Measurements from ENCODE around the gene MESD.
A peak's percentile ranks its signal among the peaks of the same experiment; 100 is the strongest.

The MESD gene

DNA sequence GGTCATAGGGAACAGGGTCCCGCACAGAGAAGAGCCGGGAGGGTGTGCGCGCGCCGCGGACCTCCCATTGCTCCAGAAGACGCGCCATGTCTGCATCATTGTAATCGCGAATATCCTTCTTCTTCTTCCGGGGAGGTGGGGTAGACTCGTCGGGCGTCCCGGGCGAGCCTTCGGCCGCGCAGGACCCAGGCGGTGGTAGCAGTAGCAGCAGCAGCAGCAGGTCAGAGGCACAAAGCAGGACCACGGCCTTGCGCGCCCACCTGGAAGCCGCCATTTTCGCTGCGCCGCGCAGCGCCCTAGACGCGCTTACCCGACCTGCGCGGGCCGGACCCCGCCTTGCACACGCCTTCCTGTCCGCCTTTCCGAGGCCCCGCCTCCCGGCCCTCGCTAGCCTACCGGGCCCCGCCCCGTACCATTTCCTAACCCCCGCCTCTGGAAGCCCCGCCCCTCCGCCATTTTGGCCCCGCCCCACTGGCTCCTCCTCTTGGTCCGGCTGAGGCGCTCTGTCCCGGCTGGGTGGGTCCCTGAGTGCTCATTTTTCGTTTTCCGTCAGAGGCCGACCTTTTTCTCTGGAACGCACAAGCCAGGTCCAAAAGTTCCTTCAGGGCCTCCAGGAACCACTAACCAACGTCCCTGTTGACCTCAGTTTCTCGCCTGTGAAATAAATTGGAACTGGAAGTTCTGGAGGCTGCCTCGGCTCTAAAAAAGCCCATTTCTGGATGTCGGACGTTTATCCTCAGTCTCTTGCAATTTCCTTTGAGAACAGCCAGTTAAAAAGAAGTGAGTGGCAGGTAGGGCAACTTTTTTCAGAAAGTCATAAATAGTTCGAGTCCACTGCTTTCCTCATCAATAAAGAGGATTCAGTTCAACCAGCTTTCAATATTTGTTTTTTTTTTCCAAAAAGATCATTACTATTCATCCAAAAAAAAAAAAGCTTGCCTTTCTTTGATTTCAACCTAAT lies at the start of gene MESD:
TSS of gene MESD (minus strand) at position 302 of the 961 bp plus-strand sequence. CDS start at position 274, 28 bp downstream.
- DNase-seq (ENCODE audit: low read depth): peak; percentile 95

- DNase-seq (ENCODE audit: low read depth): peak; percentile 13
These were observed 49.5 kb upstream of the MESD start for GRCh38 chr15:81038975-81039607.

DNA sequence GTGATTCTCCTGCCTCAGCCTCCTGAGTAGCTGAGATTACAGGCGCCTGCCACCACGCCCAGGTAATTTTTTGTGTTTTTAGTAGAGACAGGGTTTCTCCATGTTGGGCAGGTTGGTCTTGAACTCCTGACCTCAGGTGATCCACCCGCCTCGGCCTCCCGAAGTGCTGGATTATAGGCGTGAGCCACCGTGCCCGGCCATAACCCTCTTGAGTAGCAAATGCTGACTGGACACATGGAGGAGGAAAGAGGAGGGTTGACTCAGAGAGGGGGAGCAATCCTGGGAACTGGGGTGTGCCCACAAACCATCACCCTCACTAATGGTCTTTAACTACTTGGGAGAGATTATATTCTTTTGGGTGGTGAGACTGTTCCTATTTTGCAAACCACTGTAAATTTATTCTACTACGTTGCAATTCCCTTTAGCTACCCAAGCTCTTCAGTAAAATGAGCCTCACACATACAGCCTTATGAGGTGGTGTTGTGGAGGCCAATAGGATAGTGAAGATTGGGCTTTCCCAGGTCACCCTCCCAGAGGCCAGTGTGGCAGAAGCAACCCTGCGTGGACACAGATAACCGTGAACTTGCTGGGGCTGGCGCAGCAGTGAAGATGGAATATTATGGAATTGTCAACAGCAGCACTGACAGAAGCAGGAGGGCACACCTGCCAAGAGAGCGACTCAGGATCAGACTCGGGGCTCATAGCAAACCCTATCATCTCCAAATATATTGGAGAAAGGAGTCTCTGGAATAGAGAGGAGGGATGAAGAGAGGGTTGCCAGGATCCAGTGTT lies 48.5 kb upstream of the MESD start:
- DNase-seq (ENCODE audit: low read depth): no peak

GRCh38 chr15:81033508-81033907 lies 43.9 kb upstream of the MESD start:
- no peak for DNase-seq (ENCODE audit: low read depth)

DNA sequence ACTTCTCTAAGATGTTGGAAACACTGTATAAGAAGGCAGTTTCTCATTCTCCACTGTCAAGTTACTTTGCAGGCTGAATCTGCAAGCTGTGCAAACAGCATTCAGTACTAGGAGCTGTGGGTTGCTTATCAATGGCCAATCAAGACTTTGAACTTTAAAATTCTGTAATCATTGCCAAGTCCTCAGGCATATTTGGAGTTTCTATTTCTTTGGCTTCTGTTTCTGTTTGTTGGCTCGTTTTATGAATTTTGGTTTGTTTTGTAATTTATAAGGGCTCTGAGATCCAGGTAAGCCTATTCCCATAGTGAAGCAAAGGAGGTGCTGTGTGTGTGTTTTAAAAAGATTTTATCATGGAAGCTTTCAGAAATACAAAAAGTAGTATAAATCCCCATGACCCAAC lies 43.2 kb upstream of the MESD start:
- no peak for DNase-seq (ENCODE audit: low read depth)

DNA sequence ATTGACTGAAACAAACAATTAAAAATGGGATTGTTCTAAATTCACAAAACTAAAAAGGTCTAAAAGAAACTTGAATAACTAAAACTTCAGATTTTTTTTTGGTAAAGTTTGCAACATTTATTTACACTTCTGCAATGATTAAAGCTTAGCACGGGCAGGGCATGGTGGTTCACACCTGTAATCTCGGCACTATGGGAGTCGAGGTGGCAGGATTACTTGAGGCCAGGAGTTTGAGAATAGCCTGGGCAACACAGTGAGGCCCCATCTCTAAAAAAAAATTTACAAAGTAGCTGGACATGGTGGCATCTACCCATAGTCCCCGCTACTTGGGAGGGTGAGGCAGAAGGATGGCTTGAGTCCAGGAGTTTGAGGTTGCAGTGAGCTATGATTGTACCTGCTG lies 42.7 kb upstream of the MESD start:
- no peak for DNase-seq (ENCODE audit: low read depth)

GRCh38 chr15:81031203-81031602 lies 41.6 kb upstream of the MESD start:
- no peak for DNase-seq (ENCODE audit: low read depth)

DNA sequence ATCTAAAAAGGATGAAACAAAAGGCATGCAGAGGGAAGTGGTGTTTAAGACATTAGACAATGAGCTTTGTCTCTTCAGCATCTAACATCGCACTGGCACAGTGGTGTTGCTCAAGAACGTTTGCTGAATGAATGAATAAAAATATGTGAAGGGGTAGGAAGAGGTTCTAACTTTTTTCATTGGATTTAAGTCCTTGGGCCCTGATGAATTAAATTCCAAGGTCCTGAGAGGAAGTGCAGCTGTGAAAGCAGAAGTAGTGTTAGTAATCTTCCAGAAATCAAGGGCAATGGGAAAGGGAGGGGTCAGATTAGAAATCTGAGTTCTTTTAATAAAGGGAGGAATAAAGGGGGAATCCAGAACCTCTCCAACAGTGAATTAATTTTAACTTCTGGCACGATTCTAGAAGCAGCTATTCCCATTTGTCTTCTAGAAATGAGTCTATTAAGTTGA lies 40.7 kb upstream of the MESD start:
- no peak for DNase-seq (ENCODE audit: low read depth)

DNA sequence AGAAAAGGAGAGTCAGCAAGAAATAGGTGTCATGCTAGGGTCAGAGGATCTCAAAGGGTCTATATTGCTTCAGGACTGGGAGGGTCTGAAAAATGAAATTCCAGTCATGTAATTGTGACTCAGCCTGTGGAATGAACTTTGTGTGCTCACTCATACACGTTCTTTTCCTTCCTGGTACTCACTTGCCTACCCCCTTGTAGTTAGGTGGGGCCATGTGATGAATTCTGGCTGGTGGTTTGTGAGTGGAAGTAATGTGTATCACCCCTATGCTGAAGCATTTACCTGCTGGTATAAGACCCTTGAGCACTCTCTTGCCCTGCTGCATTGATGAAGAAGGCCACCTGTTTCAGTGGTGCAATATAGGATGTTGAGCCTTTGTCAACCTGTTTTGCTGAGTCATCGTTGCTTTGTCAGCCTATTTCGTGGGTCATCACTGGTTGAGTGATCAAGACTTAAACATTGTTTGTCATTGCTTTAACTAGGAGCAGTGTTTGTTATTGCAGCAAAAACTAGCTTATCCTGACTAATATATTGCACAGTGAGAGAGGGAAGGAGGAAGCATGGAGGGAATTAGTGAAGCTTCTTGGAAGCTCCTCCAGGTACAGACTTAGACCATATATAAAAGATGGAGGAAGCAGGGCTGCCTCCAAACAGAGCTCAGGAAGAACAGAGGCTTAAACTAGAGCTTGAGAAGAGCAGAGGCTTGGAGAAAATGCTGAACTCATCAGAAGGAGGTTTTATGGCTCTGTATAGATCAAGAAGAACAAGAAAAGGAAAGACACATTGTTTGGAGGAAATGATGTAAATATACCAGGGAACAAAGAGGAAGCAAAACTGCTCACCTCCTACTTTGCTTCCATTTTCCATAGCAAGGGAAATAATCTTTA lies 40.0 kb upstream of the MESD start:
- peak; percentile 39 for DNase-seq (ENCODE audit: low read depth)

- peak; percentile 72 for DNase-seq (ENCODE audit: low read depth)
These were observed 37.4 kb upstream of the MESD start for GRCh38 chr15:81026836-81027599.

DNA sequence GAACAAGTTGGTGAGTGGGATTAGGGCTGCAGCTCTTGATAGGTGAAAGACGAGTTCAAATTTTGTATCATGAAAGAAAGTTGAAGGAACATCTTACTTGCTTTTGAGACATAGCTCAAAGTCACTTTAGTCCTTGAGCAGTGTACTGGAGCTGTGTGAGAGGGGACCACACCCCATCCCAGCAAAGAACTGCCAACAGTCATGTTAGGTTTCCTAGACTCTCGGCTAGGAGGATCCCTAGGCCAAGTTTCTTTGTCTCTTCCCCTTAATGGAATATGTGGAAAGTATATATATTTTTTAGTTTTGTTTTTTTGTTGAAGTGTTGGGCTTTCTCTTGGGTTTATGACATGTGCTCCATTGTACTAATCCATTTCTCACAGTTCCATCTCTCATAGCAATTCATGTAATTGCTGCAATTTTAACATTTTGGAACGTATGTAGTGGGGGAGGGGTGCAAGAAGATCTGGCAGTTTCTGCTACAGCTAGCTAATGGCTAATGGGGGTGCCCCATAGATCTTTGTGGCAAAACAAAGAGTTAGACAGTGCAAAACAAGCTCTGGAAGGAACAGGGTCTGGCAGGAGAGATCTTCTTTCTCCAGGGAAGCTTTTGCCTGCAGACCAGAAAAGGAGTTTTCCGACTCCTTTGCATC lies 36.2 kb upstream of the MESD start:
- no peak for DNase-seq (ENCODE audit: low read depth)

DNA sequence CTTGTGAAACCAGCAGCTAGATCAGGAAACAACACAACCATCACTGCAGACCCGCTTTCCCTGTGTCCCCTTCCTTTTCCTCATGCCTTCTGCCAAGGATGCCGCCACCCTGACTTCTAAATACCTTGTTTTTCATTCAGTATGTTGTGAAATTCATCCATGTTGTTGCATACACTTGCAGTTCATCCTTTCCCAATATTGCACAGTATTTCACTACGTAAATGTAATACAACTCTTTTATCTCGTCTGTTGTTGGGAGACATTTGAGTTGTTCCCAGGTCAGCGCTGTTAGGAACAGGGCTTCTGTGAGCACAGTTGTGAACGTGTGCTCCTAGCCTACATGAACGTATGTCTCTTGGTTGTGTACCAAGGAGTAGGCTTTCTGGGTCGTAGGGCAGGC lies 35.3 kb upstream of the MESD start:
- DNase-seq (ENCODE audit: low read depth): no peak

DNA sequence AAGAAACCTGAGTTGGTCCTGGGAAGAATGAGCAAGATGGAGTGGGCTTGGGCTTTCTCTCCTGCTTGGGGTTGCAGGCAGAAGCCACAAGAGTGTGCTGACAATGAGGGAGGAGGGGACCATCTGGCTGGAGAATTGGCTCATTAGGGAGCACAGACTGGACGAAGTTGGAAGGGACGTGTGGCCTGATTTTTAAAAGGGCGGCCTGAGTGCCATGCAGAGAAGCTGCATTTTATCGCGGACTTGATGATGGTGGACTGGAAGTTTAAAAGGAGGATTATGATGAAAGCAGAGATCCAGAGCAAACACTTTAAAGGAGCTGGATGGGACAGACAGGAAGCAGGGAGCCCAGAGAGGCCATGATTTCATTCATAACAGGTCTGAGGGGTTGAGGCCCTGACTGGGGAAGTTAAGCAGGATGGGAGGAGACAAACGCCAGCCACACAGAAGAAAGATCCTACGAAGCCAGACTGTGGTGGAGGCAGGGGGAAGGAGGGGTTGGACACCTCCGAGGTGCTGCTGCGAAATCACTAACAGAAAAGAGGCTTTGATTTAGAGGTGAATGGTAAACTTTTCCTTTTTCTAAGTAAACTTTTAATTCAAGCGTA lies 34.8 kb upstream of the MESD start:
- DNase-seq (ENCODE audit: low read depth): no peak

GRCh38 chr15:81023483-81024264 lies 34.1 kb upstream of the MESD start:
- DNase-seq (ENCODE audit: low read depth): peak; percentile 82

GRCh38 chr15:81021321-81021720 lies 31.7 kb upstream of the MESD start:
- no peak for DNase-seq (ENCODE audit: low read depth)

DNA sequence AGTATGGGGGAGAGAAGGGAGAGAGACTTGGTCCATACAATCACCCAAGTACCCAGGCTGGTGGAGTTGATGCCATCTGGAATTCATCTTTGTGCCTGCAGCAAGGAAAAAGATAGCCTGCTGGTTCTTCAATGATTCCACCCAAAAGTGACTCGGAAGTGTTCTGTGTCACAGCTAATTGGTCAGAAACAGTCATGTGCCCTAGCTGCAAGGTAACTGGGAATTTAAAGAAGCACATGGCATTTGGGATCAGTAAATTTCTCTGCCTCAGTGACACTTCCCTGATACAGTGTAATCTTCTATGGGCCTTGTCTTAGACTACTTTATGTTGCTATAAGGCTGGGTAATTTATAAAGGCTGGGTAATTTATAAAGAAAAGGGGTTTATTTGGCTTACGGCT lies 28.6 kb upstream of the MESD start:
- no peak for DNase-seq (ENCODE audit: low read depth)

DNA sequence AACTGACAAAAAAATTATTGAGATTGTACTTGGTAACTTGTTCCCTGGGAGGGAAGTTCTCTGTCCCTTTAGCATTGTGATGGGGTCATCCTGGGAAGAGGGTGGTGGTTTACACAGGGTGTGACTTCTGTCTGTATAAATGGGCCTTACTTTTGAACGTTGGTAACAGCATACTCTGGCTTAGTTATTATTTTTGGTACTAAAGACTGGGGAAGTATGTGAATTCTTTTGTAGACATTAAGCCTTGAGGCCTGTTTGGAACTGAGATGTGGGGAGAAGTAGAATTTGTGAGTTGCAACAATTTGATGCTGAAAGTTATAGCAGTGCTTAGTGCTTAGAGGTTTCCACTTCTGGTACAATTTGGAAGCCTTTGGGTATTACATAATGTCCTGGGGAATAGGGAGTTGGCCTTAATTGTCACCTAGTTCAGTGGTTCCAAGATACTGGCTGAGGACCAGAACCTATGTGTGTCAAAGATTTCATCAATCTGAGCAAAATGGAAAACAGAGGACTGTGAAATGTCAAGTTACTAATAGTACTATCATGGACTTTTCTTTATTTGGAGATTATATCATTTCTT lies 27.0 kb upstream of the MESD start:
- DNase-seq (ENCODE audit: low read depth): no peak
